Gastroesophageal sphincter (tissue), 3 donors: ENCODE data around the gene IARS2.

ENCODE experiments used
- EP300 ChIP-seq: sonication (generic); formaldehyde crosslinking; IDR thresholded peaks from one replicate; pipeline ENCODE4 v1.6.1; 2017; ENCODE audit warnings: antibody characterized with exemption, mild to moderate bottlenecking
- POLR2A ChIP-seq, 2 donors: fragments of 450-650 bp; IDR thresholded peaks; one replicate each; pipeline ENCODE4 v1.6.1; 2017; ENCODE audit warnings: antibody characterized with exemption in 2 of 2, mild to moderate bottlenecking in 2 of 2, moderate library complexity in 1 of 2
- TF ChIP-seq, protein P1 (sequence below), 4 experiments: fragments of 200-600 bp in 2 of 4; fragments of 450-650 bp in 2 of 4; sonication (generic) in 1 of 4; IDR thresholded peaks; one replicate each; pipeline ENCODE4 v1.5.1; 2017 to 2019; ENCODE audit warnings: antibody characterized with exemption in 4 of 4, mild to moderate bottlenecking in 2 of 4, moderate library complexity in 2 of 4

DNA sequence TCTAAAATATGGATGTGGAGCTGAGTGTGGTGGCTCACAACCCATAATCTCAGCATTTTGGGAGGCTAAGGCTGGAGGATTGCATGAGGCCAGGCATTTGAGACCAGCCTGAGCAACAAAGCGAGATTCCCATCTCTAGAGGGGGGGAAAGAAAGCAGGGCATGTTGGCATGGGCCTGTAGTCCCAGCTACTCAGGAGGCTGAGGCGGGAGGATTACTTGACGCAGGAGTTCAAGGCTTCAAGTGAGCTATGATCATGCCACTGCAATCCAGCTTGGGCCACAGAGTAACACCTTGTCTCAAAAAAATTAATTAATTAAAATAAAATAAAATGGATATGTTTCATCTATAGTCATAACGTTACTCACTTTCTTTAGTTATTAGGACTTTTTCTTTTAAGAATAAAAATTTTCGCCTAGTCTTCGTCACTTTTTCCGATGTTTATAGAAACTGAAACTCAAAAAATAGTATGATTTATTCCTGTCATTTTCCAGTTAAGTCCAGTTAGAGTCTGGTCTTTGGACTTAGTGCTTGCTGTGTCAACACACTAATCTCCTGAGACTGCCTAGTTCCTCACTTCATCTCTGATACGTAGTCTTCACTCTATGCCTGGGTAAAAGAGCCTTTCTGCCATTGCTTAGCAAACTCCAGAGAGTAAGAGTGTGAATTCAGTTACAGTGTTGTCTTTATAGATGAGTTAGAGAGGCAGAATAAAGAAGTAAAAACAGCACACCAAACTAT is 28.0 kb downstream of the IARS2 start:
- TF ChIP-seq, protein P1, sequence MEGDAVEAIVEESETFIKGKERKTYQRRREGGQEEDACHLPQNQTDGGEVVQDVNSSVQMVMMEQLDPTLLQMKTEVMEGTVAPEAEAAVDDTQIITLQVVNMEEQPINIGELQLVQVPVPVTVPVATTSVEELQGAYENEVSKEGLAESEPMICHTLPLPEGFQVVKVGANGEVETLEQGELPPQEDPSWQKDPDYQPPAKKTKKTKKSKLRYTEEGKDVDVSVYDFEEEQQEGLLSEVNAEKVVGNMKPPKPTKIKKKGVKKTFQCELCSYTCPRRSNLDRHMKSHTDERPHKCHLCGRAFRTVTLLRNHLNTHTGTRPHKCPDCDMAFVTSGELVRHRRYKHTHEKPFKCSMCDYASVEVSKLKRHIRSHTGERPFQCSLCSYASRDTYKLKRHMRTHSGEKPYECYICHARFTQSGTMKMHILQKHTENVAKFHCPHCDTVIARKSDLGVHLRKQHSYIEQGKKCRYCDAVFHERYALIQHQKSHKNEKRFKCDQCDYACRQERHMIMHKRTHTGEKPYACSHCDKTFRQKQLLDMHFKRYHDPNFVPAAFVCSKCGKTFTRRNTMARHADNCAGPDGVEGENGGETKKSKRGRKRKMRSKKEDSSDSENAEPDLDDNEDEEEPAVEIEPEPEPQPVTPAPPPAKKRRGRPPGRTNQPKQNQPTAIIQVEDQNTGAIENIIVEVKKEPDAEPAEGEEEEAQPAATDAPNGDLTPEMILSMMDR (IDR thresholded peaks at IDR 0.05): no peak
- TF ChIP-seq EP300: no peak
- TF ChIP-seq POLR2A (IDR thresholded peaks at IDR 0.05): no peak
